ENCODE data around the gene P2RX4.

DNA sequence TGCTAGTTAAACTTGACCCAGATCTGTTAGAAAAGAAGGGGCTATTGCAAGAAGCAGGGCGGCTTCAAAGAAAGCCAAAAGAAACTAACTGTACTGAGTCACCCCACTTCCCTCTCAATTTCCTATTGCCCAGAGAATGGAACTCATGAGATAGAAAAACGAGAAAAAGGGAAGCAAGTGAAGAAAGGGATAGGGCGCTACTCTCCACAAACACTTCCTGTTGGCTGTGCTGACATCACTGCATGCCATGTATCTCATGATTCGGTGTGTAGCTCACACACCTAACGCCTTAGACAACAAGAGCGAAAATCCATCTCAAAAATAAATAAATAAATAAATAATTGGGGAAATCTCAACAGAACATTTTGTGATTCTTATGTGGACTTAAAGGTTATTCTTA lies 13.0 kb upstream of the P2RX4 start:
- TF ChIP-seq SIN3A (IDR thresholded peaks at IDR 0.05; ENCODE audit: borderline replicate concordance, insufficient read depth, low read length) = no peak
- no peak for TF ChIP-seq POLR2AphosphoS5 (IDR thresholded peaks at IDR 0.05; ENCODE audit: low read depth, low read length)
- TF ChIP-seq, protein P1, sequence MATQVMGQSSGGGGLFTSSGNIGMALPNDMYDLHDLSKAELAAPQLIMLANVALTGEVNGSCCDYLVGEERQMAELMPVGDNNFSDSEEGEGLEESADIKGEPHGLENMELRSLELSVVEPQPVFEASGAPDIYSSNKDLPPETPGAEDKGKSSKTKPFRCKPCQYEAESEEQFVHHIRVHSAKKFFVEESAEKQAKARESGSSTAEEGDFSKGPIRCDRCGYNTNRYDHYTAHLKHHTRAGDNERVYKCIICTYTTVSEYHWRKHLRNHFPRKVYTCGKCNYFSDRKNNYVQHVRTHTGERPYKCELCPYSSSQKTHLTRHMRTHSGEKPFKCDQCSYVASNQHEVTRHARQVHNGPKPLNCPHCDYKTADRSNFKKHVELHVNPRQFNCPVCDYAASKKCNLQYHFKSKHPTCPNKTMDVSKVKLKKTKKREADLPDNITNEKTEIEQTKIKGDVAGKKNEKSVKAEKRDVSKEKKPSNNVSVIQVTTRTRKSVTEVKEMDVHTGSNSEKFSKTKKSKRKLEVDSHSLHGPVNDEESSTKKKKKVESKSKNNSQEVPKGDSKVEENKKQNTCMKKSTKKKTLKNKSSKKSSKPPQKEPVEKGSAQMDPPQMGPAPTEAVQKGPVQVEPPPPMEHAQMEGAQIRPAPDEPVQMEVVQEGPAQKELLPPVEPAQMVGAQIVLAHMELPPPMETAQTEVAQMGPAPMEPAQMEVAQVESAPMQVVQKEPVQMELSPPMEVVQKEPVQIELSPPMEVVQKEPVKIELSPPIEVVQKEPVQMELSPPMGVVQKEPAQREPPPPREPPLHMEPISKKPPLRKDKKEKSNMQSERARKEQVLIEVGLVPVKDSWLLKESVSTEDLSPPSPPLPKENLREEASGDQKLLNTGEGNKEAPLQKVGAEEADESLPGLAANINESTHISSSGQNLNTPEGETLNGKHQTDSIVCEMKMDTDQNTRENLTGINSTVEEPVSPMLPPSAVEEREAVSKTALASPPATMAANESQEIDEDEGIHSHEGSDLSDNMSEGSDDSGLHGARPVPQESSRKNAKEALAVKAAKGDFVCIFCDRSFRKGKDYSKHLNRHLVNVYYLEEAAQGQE (IDR thresholded peaks at IDR 0.05; ENCODE audit: insufficient read depth in 1 of 2, low read depth in 2 of 2, low read length in 2 of 2) = no peak
- TF ChIP-seq FOXP2 (optimal IDR thresholded peaks at IDR 0.05; ENCODE audit: borderline replicate concordance, extremely low read depth, extremely low read length, insufficient read depth) = no peak

Data from PFSK-1 (cell line).